GM23248 (cell line): Measurements from ENCODE around the gene PIP. TPM values are rescaled to one million over a fixed set of nuclear protein-coding genes. Genes with fewer than 3 reads are reported as not detected.
"Not testable (repeated sequence)": the region's sequence is repeated elsewhere in the genome, so short reads cannot be mapped to it uniquely, and the experiment has no call there.

ENCODE experiments used
- DNase-seq: peaks from one replicate; pipeline ENCODE4 v3.0.0-alpha.2; 2015
- H2AFZ ChIP-seq: fragments of 200-600 bp; sonication (generic); 2 replicates; pipeline ENCODE4 v1.6.1; 2016; ENCODE audit warnings: antibody characterized with exemption
- H3F3A ChIP-seq: fragments of 200-600 bp; sonication (generic); 2 replicates; pipeline ENCODE4 v1.6.1; 2016; ENCODE audit warnings: mild to moderate bottlenecking, antibody characterized with exemption, mixed run types; ENCODE audit not compliant: insufficient read depth
- H3K27ac ChIP-seq: fragments of 200-600 bp; sonication (generic); 2 replicates; pipeline ENCODE4 v1.5.1; 2016; ENCODE audit warnings: mild to moderate bottlenecking
- H3K27me3 ChIP-seq: fragments of 200-600 bp; sonication (generic); replicated peaks from 2 replicates; pipeline ENCODE4 v1.6.1; 2016; ENCODE audit warnings: mild to moderate bottlenecking; ENCODE audit not compliant: insufficient read depth
- H3K36me3 ChIP-seq: fragments of 200-600 bp; sonication (generic); 2 replicates; pipeline ENCODE4 v1.6.1; 2016; ENCODE audit warnings: low read depth, mild to moderate bottlenecking
- H3K4me1 ChIP-seq: fragments of 200-600 bp; sonication (generic); 2 replicates; pipeline ENCODE4 v1.6.1; 2016; ENCODE audit warnings: mild to moderate bottlenecking; ENCODE audit not compliant: insufficient read depth
- H3K4me2 ChIP-seq: fragments of 200-600 bp; sonication (generic); one replicate; pipeline ENCODE4 v1.6.1; 2016; ENCODE audit warnings: mild to moderate bottlenecking; ENCODE audit not compliant: unreplicated experiment
- H3K4me3 ChIP-seq: fragments of 200-600 bp; sonication (generic); 2 replicates; pipeline ENCODE4 v1.5.1; 2016; ENCODE audit warnings: mild to moderate bottlenecking
- H3K79me2 ChIP-seq: fragments of 200-600 bp; sonication (generic); 2 replicates; pipeline ENCODE4 v1.6.1; 2016; ENCODE audit warnings: mild to moderate bottlenecking; ENCODE audit not compliant: insufficient read depth
- H3K9ac ChIP-seq: fragments of 200-600 bp; sonication (generic); 2 replicates; pipeline ENCODE4 v1.6.1; 2016; ENCODE audit warnings: mild to moderate bottlenecking
- H3K9me2 ChIP-seq: fragments of 200-600 bp; sonication (generic); 2 replicates; pipeline ENCODE4 v1.6.1; 2016; ENCODE audit warnings: mixed run types, mild to moderate bottlenecking, moderate library complexity; ENCODE audit not compliant: insufficient read depth
- H3K9me3 ChIP-seq: fragments of 200-600 bp; sonication (generic); one replicate; pipeline ENCODE4 v1.6.1; 2017; ENCODE audit warnings: low read depth
- H4K20me1 ChIP-seq: fragments of 200-600 bp; sonication (generic); 2 replicates; pipeline ENCODE4 v1.6.0; 2016; ENCODE audit not compliant: insufficient read depth
- EZH2 ChIP-seq: fragments of 200-600 bp; sonication (generic); IDR thresholded peaks from 2 replicates; pipeline ENCODE4 v1.6.1; 2018; ENCODE audit warnings: antibody characterized with exemption, mild to moderate bottlenecking; ENCODE audit not compliant: insufficient read depth, poor library complexity, severe bottlenecking
- EZH2phosphoT487 ChIP-seq: fragments of 200-600 bp; sonication (generic); IDR thresholded peaks from 2 replicates; pipeline ENCODE4 v1.6.1; 2018; ENCODE audit warnings: antibody characterized with exemption, moderate library complexity, mild to moderate bottlenecking, low read depth; ENCODE audit not compliant: insufficient read depth
- WGBS, 2 experiments: methylation state at CpG; one replicate each; pipeline ENCODE4 v1.1.6; 2015 to 2017; ENCODE audit warnings: low lambda C conversion rate in 2 of 2, low coverage in 1 of 2; ENCODE audit errors: missing lambda C conversion rate in 2 of 2; 5-methylcytosine and 5-hydroxymethylcytosine counted together
- in situ Hi-C: fragments of 300-500 bp; cut with MboI; formaldehyde crosslinking; loops from 2 replicates; pipeline ENCODE4 v1.15.0; 2020
- polyA plus RNA-seq: library from polyadenylated mRNA; unstranded; fragments of >200 nt; fragmentation: Nextera tagmentation; extraction: Ambion mirVana; gene quantifications from 2 replicates; pipeline ENCODE4 v1.2.1, GENCODE V29; 2016
- total RNA-seq: library from RNA; depleted of rRNA; stranded (reverse); fragments of >200 nt; shearing (Covaris generic); gene quantifications from 2 replicates; pipeline ENCODE4 v1.2.3, GENCODE V29; 2014

PIP gene
- total and polyA plus RNA-seq, 2 experiments from 2014 or later, result not detected

DNA sequence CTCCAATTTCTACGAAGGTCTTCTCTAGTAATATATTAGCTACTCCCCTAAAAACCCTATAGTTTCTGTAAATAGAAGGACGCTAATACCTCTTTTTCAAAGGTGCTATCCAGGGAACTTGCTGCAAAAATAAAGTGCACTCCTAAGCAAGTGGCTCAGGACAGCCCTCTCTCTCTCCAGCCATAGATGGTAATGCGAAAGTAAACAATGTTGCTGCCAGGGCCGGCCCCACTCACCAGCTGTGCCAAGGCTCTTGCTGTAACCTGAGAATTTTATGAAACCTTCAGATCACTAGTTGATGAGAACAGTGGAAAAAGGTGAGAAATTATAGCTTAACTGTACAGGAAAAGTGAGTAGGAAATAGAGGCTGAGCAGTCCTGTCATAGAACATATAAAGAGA, 40.5 kb downstream of the PIP start:
- peak; percentile 25 for DNase-seq
- no peak overlapping the region for H3K27ac ChIP-seq
- H3K4me3 ChIP-seq, result peak overlapping the region; percentile 32; the same call in 1 of the 2 replicates
- WGBS, 2 experiments, result 3 to 10% methylated on average over 4 of the region's 4 CpGs
- H3K79me2 ChIP-seq, result no peaks in the 10 kb centered on the region
- H3K9ac ChIP-seq, result no peak overlapping the region
- no peaks in the 10 kb centered on the region for H3K27me3 ChIP-seq
- TF ChIP-seq EZH2, result no peak
- no peak for TF ChIP-seq EZH2phosphoT487
- in situ Hi-C loops, result no loop called here
- no peaks in the 10 kb centered on the region for H4K20me1 ChIP-seq
- no peaks in the 10 kb centered on the region for H3K4me1 ChIP-seq
- no peak overlapping the region for H3K4me2 ChIP-seq
- no peaks in the 10 kb centered on the region for H3F3A ChIP-seq
- no peaks in the 10 kb centered on the region for H3K9me3 ChIP-seq
- H3K36me3 ChIP-seq, result no peaks in the 10 kb centered on the region
- no peak overlapping the region for H2AFZ ChIP-seq
- H3K9me2 ChIP-seq, result no peaks in the 10 kb centered on the region

DNA sequence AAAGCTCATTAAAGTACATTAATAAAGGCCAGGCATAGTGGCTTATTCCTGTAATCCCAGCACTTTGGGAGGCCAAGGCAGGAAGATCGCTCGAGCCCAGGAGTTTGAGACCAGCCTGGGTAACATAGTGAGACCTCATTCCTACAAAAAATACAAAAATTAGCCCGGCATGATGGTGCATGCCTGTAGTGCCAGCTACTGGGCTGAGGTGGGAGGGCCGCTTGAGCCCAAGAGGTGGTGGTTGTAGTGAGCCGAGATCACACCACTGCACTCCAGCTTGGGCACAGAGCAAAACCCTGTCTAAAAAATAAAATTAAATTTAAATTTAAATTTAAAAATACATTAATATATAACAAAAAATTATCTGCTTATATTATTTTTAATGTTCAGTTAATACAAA, 44.3 kb downstream of the PIP start:
- in situ Hi-C loops, result no loop called here
- Histone ChIP-seq H3K36me3 (no peaks in the 10 kb centered on the region), H4K20me1 (no peaks in the 10 kb centered on the region), H3K9me3 (no peaks in the 10 kb centered on the region), H3K27ac (no peak overlapping the region), H2AFZ (no peak overlapping the region), H3K4me1 (no peaks in the 10 kb centered on the region), H3K9me2 (no peaks in the 10 kb centered on the region), H3K27me3 (no peaks in the 10 kb centered on the region), H3F3A (no peaks in the 10 kb centered on the region), H3K4me2 (no peak overlapping the region), H3K4me3 (no peak overlapping the region), H3K79me2 (no peaks in the 10 kb centered on the region), H3K9ac (no peak overlapping the region)
- TF ChIP-seq EZH2 (no peak), EZH2phosphoT487 (no peak)
- 24 to 26% methylated on average over 5 of the region's 5 CpGs for WGBS, 2 experiments
- no peak for DNase-seq

DNA sequence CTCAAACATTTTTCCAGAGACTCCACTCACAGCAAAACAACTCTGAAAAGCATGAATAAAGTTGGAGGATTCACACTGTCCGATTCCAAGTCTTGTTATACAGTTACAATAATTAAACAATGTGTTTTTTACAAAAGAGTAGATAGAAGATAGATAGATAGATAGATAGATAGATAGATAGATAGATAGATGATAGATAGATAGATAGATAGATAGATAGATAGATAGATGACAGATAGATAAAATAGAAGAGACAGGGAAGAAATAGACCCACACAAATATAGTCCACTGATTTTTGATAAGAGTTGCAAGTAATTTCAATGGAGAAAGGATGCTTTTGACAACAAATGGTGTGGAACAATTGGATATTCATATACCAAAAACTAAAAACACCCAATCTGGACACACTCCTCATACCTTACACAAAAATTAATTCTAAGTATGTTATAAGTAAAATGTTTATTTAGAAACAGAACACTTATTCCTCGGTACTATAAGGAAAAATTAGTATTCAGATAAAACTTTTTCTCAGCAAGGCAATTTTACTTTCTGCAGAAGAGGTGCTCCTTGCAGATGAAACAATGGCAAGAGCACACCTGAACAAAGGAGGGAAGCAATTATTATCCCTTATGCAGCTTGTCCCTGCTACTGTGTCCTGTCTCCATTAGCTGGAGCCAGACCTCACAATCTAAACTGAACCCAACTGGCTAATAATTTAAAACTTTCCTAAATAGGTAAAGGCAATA, 45.7 kb downstream of the PIP start:
- no peak overlapping the region for H3K4me2 ChIP-seq
- H3K9ac ChIP-seq, result no peak overlapping the region
- H3K9me2 ChIP-seq, result no peaks in the 10 kb centered on the region
- H3F3A ChIP-seq, result no peaks in the 10 kb centered on the region
- DNase-seq, result peak; percentile 4
- in situ Hi-C loops, result no loop called here
- TF ChIP-seq EZH2 (no peak), EZH2phosphoT487 (no peak)
- H3K79me2 ChIP-seq, result no peaks in the 10 kb centered on the region
- H3K4me1 ChIP-seq, result no peaks in the 10 kb centered on the region
- no peak overlapping the region for H3K27ac ChIP-seq
- no peaks in the 10 kb centered on the region for H3K27me3 ChIP-seq
- no peak overlapping the region for H2AFZ ChIP-seq
- H3K36me3 ChIP-seq, result no peaks in the 10 kb centered on the region
- H3K9me3 ChIP-seq, result no peaks in the 10 kb centered on the region
- no peaks in the 10 kb centered on the region for H4K20me1 ChIP-seq
- WGBS, 2 experiments, result 5 to 7% methylated on average over 2 of the region's 2 CpGs
- H3K4me3 ChIP-seq, result no peak overlapping the region

DNA sequence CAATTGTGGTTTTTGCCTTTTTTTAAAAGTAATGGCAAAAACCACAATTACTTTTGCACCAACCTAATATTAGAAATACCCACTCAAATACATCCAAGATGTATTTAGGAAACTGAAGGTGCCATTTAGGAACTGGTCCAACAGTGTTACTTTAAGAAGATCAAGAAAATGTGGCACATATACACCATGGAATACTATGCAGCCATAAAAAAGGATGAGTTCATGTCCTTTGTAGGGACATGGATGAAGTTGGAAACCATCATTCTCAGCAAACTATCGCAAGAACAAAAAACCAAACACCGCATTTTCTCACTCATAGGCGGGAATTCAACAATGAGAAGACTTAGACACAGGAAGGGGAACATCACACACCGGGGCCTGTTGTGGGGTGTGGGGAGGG, 48.9 kb downstream of the PIP start:
- H2AFZ ChIP-seq, H3K9me2 ChIP-seq, H4K20me1 ChIP-seq, in situ Hi-C loops, H3F3A ChIP-seq, DNase-seq, H3K9ac ChIP-seq, H3K27ac ChIP-seq, H3K9me3 ChIP-seq, H3K36me3 ChIP-seq, H3K4me2 ChIP-seq, H3K27me3 ChIP-seq, H3K4me1 ChIP-seq, H3K79me2 ChIP-seq, H3K4me3 ChIP-seq: not testable (repeated sequence)
- WGBS, 2 experiments, result 39 to 45% methylated on average over 4 of the region's 4 CpGs

DNA sequence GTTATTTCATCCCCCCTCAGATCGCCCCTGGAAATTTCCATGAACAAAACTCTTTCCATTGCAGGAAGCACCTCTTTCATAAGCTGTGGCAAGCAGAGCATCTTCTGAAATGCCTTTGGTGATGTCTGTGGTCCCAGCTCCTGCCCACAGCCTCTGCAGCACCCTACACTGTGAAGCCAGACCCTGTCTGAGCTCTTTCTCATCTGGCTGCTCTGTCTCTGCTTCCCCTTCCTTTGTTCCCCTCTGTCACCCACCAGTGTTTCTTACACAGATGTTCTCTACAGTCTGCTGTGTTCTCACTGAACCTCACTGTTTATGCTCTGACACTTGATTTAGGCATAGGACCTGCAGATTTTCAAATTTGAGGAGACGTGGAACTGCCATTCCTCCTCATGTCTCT, 49.5 kb downstream of the PIP start:
- no peaks in the 10 kb centered on the region for H3K9me3 ChIP-seq
- H3K27me3 ChIP-seq, result no peaks in the 10 kb centered on the region; the same call in 1 of the 2 replicates
- DNase-seq, result no peak
- no peaks in the 10 kb centered on the region for H3K9me2 ChIP-seq
- no peak overlapping the region for H3K4me3 ChIP-seq
- H2AFZ ChIP-seq, result no peak overlapping the region
- H3K36me3 ChIP-seq, result no peaks in the 10 kb centered on the region
- no peak overlapping the region for H3K4me2 ChIP-seq
- no peak overlapping the region for H3K27ac ChIP-seq
- in situ Hi-C loops, result no loop called here
- 21 to 24% methylated on average over 2 of the region's 2 CpGs for WGBS, 2 experiments
- no peaks in the 10 kb centered on the region for H4K20me1 ChIP-seq
- no peaks in the 10 kb centered on the region for H3K79me2 ChIP-seq
- TF ChIP-seq EZH2 (no peak), EZH2phosphoT487 (no peak)
- no peak overlapping the region for H3K9ac ChIP-seq
- H3F3A ChIP-seq, result no peaks in the 10 kb centered on the region
- H3K4me1 ChIP-seq, result no peaks in the 10 kb centered on the region
